ENCODE results near the gene ZNF674.
"Not testable (repeated sequence)": the region's sequence is repeated elsewhere in the genome, so short reads cannot be mapped to it uniquely, and the experiment has no call there.

Gene ZNF674

GRCh38 chrX:46461660-46462191 lies 83.5 kb downstream of the ZNF674 start:
- DNase-seq: no peak

GRCh38 chrX:46460801-46461659 lies 84.2 kb downstream of the ZNF674 start:
- not testable (repeated sequence) for DNase-seq

GRCh38 chrX:46459603-46460002 lies 85.6 kb downstream of the ZNF674 start:
- no peak for DNase-seq

GRCh38 chrX:46456125-46456922 lies 88.9 kb downstream of the ZNF674 start:
- no peak for DNase-seq
